ENCODE data around the gene HSPB1. TPM values are rescaled to one million over a fixed set of nuclear protein-coding genes. Genes with fewer than 3 reads are reported as not detected.

HSPB1 gene
- total and polyA plus RNA-seq, 4 donors: 25.5 to 186 (median 104) TPM

GRCh38 chr7:76329479-76329878 lies 27.0 kb downstream of the HSPB1 start:
- H3K9ac ChIP-seq (ENCODE audit: low read depth in 1 of 2, low read length in 2 of 2): no peak overlapping the region
- no peaks in the 10 kb centered on the region for H3K9me3 ChIP-seq (ENCODE audit: control insufficient read depth in 4 of 4, low read length in 3 of 4)
- 97% methylated on average over 29 of the region's 29 CpGs for WGBS
- peaks cover 3 to 22% (median 13%) of the 10 kb centered on the region in 4 donors for H3K36me3 ChIP-seq (ENCODE audit: control insufficient read depth in 4 of 4, insufficient read depth in 3 of 4, low read depth in 1 of 4, low read length in 3 of 4)
- H3K4me3 ChIP-seq (ENCODE audit: low read depth in 1 of 3, low read length in 3 of 3): no peak overlapping the region
- no peak for DNase-seq (ENCODE audit: low spot score)
- no peak for TF ChIP-seq HNF4G (IDR thresholded peaks at IDR 0.05)
- TF ChIP-seq EGR1 (IDR thresholded peaks at IDR 0.05; ENCODE audit: low read depth in 2 of 2): no peak
- no peak for TF ChIP-seq JUND (IDR thresholded peaks at IDR 0.05)
- no peak for TF ChIP-seq FOXA2 (IDR thresholded peaks at IDR 0.05)
- no peak for TF ChIP-seq FOXA1 (IDR thresholded peaks at IDR 0.05)
- no peak for TF ChIP-seq TAF1 (conservative IDR thresholded peaks at IDR 0.05)
- no peak for TF ChIP-seq RAD21 (IDR thresholded peaks at IDR 0.05)
- TF ChIP-seq SP1 (IDR thresholded peaks at IDR 0.05): no peak
- TF ChIP-seq CTCF (IDR thresholded peaks at IDR 0.05; ENCODE audit: low read depth, low read length, missing input control): no peak
- no peak for TF ChIP-seq HNF4A (conservative IDR thresholded peaks at IDR 0.05)
- no peak for TF ChIP-seq ATF3 (IDR thresholded peaks at IDR 0.05)
- no peak for TF ChIP-seq MAX (IDR thresholded peaks at IDR 0.05)
- TF ChIP-seq ZBTB33 (IDR thresholded peaks at IDR 0.05): no peak
- TF ChIP-seq REST (IDR thresholded peaks at IDR 0.05): no peak
- TF ChIP-seq GABPA (IDR thresholded peaks at IDR 0.05 in 1 of 2, conservative IDR thresholded peaks at IDR 0.05 in 1 of 2): no peak
- TF ChIP-seq YY1 (IDR thresholded peaks at IDR 0.05): no peak
- TF ChIP-seq RXRA (IDR thresholded peaks at IDR 0.05): no peak
- TF ChIP-seq NR2F2 (IDR thresholded peaks at IDR 0.05): no peak
- H3K27ac ChIP-seq (ENCODE audit: low read depth in 1 of 2, low read length in 2 of 2): no peak overlapping the region
- H3K27me3 ChIP-seq (ENCODE audit: control insufficient read depth in 4 of 4, insufficient read depth in 4 of 4, low read length in 3 of 4): no peaks in the 10 kb centered on the region
- H3K4me1 ChIP-seq (ENCODE audit: control insufficient read depth in 4 of 4, insufficient read depth in 4 of 4, low read length in 3 of 4): peaks cover 7 to 36% (median 31%) of the 10 kb centered on the region in 4 donors
